ENCODE results near the gene KSR1. TPM values are rescaled to one million over a fixed set of nuclear protein-coding genes. Genes with fewer than 3 reads are reported as not detected.
A peak's percentile ranks its signal among the peaks of the same experiment; 100 is the strongest.

Gene KSR1
- total and polyA plus RNA-seq, 3 donors from 2014 or later: 44.8 to 80.7 (median 63.7) TPM

DNA sequence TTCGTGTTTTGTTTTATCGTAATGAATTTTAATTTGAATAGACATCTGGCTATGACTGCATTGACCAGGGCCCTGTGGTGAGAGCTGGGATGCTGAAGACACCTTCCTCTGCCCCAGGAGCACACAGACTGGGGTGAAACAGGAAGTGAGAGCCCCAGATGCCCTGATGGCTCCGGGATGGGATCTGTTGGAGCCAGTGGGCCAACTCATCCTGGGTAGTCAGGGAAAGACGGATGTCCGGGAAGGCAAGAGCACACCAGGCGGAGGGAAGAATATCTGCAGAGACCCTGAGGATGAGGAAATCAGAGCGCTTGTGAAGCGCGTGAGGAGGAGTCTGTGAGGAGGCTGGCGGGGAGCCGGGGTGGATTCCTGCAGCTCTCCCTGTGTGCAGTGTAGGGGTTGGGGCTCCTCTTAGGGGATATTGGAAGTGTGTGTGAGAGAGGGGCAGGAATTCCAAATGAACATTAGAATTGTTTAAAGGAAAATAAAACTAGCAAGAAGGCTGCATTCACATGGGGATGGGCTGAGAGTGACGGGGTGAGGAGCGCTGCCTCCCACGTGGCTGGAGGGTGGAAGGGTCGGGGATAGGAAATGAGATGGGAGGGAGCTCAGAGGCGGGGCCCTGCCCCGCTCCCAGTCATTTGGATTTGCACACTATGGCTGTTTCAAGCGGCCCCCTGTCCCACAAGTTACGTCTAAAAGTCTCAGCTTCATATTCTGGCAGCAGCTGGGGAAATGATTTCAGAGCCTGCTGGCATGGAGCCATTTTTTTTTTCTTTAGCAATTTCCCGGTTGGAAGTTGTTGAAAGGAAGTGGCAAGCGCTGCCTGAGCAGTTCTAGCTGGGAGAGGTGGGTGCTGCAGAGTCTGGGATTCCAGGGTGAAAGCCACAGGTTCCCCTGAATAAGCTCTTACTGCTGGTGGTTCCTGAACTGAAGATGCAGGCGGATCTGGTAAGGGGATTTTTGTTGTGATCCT lies 103.5 kb downstream of the KSR1 start:
- no peak overlapping the region for H3K27ac ChIP-seq
- no peaks in the 10 kb centered on the region for H3K27me3 ChIP-seq
- H3K9me3 ChIP-seq: no peaks in the 10 kb centered on the region
- no peaks in the 10 kb centered on the region for H3K36me3 ChIP-seq (ENCODE audit: low read depth, missing control alignments)
- no peaks in the 10 kb centered on the region for H3K4me1 ChIP-seq
- TF ChIP-seq, protein P1, sequence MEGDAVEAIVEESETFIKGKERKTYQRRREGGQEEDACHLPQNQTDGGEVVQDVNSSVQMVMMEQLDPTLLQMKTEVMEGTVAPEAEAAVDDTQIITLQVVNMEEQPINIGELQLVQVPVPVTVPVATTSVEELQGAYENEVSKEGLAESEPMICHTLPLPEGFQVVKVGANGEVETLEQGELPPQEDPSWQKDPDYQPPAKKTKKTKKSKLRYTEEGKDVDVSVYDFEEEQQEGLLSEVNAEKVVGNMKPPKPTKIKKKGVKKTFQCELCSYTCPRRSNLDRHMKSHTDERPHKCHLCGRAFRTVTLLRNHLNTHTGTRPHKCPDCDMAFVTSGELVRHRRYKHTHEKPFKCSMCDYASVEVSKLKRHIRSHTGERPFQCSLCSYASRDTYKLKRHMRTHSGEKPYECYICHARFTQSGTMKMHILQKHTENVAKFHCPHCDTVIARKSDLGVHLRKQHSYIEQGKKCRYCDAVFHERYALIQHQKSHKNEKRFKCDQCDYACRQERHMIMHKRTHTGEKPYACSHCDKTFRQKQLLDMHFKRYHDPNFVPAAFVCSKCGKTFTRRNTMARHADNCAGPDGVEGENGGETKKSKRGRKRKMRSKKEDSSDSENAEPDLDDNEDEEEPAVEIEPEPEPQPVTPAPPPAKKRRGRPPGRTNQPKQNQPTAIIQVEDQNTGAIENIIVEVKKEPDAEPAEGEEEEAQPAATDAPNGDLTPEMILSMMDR (IDR thresholded peaks at IDR 0.05): no peak
- TF ChIP-seq POLR2A (IDR thresholded peaks at IDR 0.05): no peak
- no peak overlapping the region for H3K4me3 ChIP-seq
- intact Hi-C loops (cut with DNase I; ENCODE audit: low total_unique reads): loop anchor here (10.0 kb wide), 1 partner anchor 55 kb away; no protein-coding TSS in a partner anchor
- DNase-seq: peak; percentile 25
- 42 to 48% methylated on average over 22 of the region's 22 CpGs for WGBS, 2 donors

DNA sequence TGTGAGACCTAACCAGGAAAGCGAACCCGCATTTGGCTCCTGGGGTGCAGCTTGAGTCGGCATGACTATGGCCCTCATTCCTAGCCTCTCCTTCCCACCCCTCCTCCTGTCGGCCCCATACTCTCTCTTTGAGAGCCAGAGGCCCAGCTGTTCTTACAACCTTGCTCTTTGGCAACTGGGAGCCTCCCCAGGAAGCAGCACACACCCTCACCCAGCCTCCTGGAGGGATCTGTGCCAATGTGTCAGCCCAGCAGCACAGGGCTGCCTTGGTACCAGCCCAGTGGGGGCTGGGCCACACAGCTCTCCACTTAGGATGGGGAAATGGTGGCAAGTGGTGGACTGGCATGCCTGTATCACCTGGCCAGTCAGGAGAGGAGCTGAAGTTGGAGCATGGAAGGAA lies 104.4 kb downstream of the KSR1 start:
- 53 to 77% methylated on average over 3 to 4 of the region's 4 CpGs for WGBS, 2 donors
- TF ChIP-seq, protein P1 (IDR thresholded peaks at IDR 0.05): no peak
- no peak for TF ChIP-seq POLR2A (IDR thresholded peaks at IDR 0.05)
- H3K27me3 ChIP-seq: no peaks in the 10 kb centered on the region
- H3K4me3 ChIP-seq: no peak overlapping the region
- intact Hi-C loops (cut with DNase I; ENCODE audit: low total_unique reads): no loop called here
- H3K4me1 ChIP-seq: no peaks in the 10 kb centered on the region
- no peak overlapping the region for H3K27ac ChIP-seq
- no peaks in the 10 kb centered on the region for H3K9me3 ChIP-seq
- DNase-seq: no peak
- no peaks in the 10 kb centered on the region for H3K36me3 ChIP-seq (ENCODE audit: low read depth, missing control alignments)

DNA sequence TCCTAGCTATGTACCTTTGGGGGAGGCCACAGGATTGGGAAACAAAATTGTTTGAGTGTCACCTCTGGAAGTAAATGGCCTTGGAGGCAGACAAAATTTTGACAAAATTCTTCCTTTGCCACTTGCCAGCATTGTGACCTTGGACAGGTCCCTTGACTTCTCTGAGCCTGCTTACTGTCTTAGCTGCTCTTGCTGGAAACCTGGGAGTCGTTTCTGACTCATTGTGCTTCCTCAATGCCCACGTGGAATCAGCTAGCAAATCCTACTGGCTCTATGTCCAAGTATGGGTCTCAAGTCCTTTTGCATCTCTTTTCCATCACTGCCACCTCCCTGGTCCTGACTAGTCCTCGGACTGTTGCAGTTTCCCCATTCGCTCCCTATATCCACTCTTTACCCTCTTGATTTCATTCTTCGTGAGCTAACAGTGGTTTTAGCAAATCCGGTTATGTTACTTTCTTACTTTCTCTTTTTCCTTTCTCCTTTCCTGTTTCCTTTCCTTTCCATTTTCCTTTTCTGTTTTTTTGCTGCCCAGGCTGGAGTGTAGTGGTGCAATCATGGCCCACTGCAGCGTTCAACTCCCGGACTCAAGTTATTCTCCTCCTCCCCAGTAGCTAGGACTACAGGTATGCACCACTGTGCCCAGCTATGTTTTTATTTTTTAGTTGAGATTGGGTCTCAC lies 106.7 kb downstream of the KSR1 start:
- Histone ChIP-seq H3K27ac (no peak overlapping the region), H3K27me3 (no peaks in the 10 kb centered on the region), H3K4me1 (peaks cover 5% of the 10 kb centered on the region), H3K4me3 (no peak overlapping the region), H3K9me3 (no peaks in the 10 kb centered on the region), H3K36me3 (ENCODE audit: low read depth, missing control alignments) (no peaks in the 10 kb centered on the region)
- intact Hi-C loops (cut with DNase I; ENCODE audit: low total_unique reads): no loop called here
- no peak for TF ChIP-seq POLR2A (IDR thresholded peaks at IDR 0.05)
- TF ChIP-seq, protein P1 (IDR thresholded peaks at IDR 0.05): no peak
- 82 to 89% methylated on average over 8 of the region's 8 CpGs for WGBS, 2 donors
- no peak for DNase-seq

DNA sequence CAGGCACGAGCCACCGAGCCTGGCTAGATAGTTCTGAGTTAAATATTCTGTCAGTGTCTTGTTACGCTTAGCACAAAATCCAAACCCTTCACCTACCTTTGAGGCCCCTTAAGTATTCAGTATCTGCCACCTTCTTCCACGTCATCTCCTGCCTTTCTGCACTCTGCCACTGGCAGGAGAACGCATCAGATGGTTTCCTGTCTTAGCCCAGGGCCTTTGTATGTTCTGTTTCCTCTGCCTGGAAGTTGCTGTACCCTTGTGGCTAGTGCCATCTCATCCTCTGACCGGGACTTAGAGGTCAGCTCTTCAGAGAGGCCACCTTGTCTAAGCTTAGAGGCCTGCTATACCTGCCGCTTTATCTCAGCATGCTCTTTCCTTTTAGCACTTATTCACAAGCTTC lies 107.3 kb downstream of the KSR1 start:
- Histone ChIP-seq H3K9me3 (no peaks in the 10 kb centered on the region), H3K27me3 (no peaks in the 10 kb centered on the region), H3K36me3 (ENCODE audit: low read depth, missing control alignments) (no peaks in the 10 kb centered on the region), H3K4me1 (peaks cover 9% of the 10 kb centered on the region), H3K4me3 (no peak overlapping the region), H3K27ac (no peak overlapping the region)
- intact Hi-C loops (cut with DNase I; ENCODE audit: low total_unique reads): no loop called here
- WGBS, 2 donors: 86 to 91% methylated on average over 7 of the region's 7 CpGs
- no peak for DNase-seq
- TF ChIP-seq POLR2A (IDR thresholded peaks at IDR 0.05): no peak
- TF ChIP-seq, protein P1 (IDR thresholded peaks at IDR 0.05): no peak

Measured in testis (tissue), 3 donors.